PC-9 (cell line): ENCODE results near the gene LCN6. TPM values are rescaled to one million over a fixed set of nuclear protein-coding genes. Genes with fewer than 3 reads are reported as not detected.

ENCODE experiments used
- BruUV-seq: library from RNA; stranded (reverse); fragments of 400-500 nt; replicated peaks from 2 replicates; lab custom pipeline; 2021; lab: Mats Ljungman, UMichigan
- CTCF ChIA-PET: fragments of 300-600 bp; sonication (Branson Sonifier 250); formaldehyde crosslinking; loops from one replicate; lab custom pipeline; 2022; ENCODE audit warnings: antibody characterized with exemption; lab: Charles Lee
- POLR2A ChIA-PET: fragments of 300-600 bp; sonication (Branson Sonifier 250); formaldehyde crosslinking; loops from one replicate; lab custom pipeline; 2022; ENCODE audit warnings: antibody characterized with exemption; ENCODE audit not compliant: unreplicated experiment; lab: Charles Lee
- DNase-seq, 2 experiments: peaks; one replicate each; pipeline versions ENCODE4 v3.0.0 to v3.0.0-alpha.2; 2015 to 2022; ENCODE audit warnings: mixed read lengths in 1 of 2
- H2AFZ ChIP-seq: fragments of 200-600 bp; sonication (generic); 2 replicates; pipeline ENCODE4 v1.8.1; 2017; ENCODE audit warnings: antibody characterized with exemption
- H3F3A ChIP-seq: fragments of 200-600 bp; sonication (generic); 2 replicates; pipeline ENCODE4 v1.8.1; 2017; ENCODE audit warnings: antibody characterized with exemption, mild to moderate bottlenecking, low read depth; ENCODE audit not compliant: insufficient read depth
- H3K27ac ChIP-seq: fragments of 200-600 bp; sonication (generic); 2 replicates; pipeline ENCODE4 v1.6.1; 2016; ENCODE audit warnings: mixed run types
- H3K27me3 ChIP-seq: fragments of 200-600 bp; sonication (generic); 2 replicates; pipeline ENCODE4 v1.6.1; 2016; ENCODE audit warnings: low read depth, mixed run types; ENCODE audit not compliant: insufficient read depth
- H3K36me3 ChIP-seq: fragments of 200-600 bp; sonication (generic); 2 replicates; pipeline ENCODE4 v1.6.1; 2016; ENCODE audit warnings: low read depth, mixed run types
- H3K4me1 ChIP-seq: fragments of 200-600 bp; sonication (generic); replicated peaks from 2 replicates; pipeline ENCODE4 v1.6.1; 2016; ENCODE audit warnings: mixed run types; ENCODE audit not compliant: insufficient read depth
- H3K4me2 ChIP-seq: fragments of 200-600 bp; sonication (generic); 2 replicates; pipeline ENCODE4 v1.6.1; 2017; ENCODE audit warnings: mixed run types
- H3K4me3 ChIP-seq: fragments of 200-600 bp; sonication (generic); 2 replicates; pipeline ENCODE4 v1.6.1; 2016; ENCODE audit warnings: mixed run types
- H3K79me2 ChIP-seq: fragments of 200-600 bp; sonication (generic); 2 replicates; pipeline ENCODE4 v1.6.1; 2017; ENCODE audit warnings: low read depth, mixed run types
- H3K9me2 ChIP-seq: fragments of 200-600 bp; sonication (generic); 2 replicates; pipeline ENCODE4 v1.8.1; 2017; ENCODE audit warnings: mild to moderate bottlenecking; ENCODE audit not compliant: insufficient read depth
- H3K9me3 ChIP-seq: fragments of 200-600 bp; sonication (generic); 2 replicates; pipeline ENCODE4 v1.8.1; 2016; ENCODE audit warnings: low read depth; ENCODE audit not compliant: insufficient read depth
- H4K20me1 ChIP-seq: fragments of 200-600 bp; sonication (generic); 2 replicates; pipeline ENCODE4 v1.8.1; 2017; ENCODE audit not compliant: insufficient read depth
- CTCF ChIP-seq: fragments of 200-600 bp; sonication (generic); conservative IDR thresholded peaks from 2 replicates; pipeline ENCODE4 v1.6.1; 2017; ENCODE audit warnings: mixed run types, antibody characterized with exemption, mild to moderate bottlenecking, moderate library complexity
- EZH2 ChIP-seq: fragments of 200-600 bp; sonication (generic); IDR thresholded peaks from 2 replicates; pipeline ENCODE4 v1.8.0; 2017; ENCODE audit warnings: antibody characterized with exemption, low read depth
- intact Hi-C: fragments of 100-400 bp; cut with micrococcal nuclease; formaldehyde crosslinking; loops from one replicate; pipeline ENCODE4 v1.10.0; 2022; ENCODE audit not compliant: unreplicated experiment
- total RNA-seq: library from RNA; stranded (reverse); gene quantifications from 2 replicates; pipeline ENCODE4 v1.2.3, GENCODE V29; 2021

LCN6 gene
- total RNA-seq, 1 experiment from 2014 or later: not detected

DNA sequence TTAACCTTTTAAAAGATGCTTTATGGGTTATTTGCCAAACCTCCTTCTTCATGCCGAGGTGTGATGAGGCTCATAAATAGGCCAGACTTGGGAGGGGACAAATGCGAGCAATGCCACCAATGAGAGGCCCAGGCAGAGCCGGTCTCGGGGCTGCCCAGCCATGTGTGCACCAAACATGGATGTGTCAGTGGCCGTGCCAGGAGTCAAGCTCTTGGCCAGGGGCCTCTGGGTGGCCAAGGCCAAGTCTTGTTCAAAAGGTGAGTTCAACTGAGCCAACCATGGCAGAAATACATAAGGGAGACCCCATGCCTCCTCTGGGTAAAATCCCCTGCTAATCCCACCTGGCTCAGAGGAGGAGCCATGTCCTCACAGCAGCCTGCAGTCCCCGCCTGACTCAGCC, 26.9 kb upstream of the LCN6 start:
- Histone ChIP-seq H4K20me1 (no peaks in the 10 kb centered on the region), H3K36me3 (no peaks in the 10 kb centered on the region), H3F3A (peaks cover 14% of the 10 kb centered on the region; the same call in 1 of the 2 replicates), H3K4me3 (no peak overlapping the region), H3K4me1 (no peaks in the 10 kb centered on the region), H3K79me2 (no peaks in the 10 kb centered on the region), H3K27me3 (peaks cover 32% of the 10 kb centered on the region), H3K9me3 (no peaks in the 10 kb centered on the region), H3K27ac (no peak overlapping the region), H3K4me2 (no peak overlapping the region), H2AFZ (no peak overlapping the region), H3K9me2 (no peaks in the 10 kb centered on the region)
- CTCF ChIA-PET: no interaction called here
- intact Hi-C loops: no loop called here
- no TSS peak for BruUV-seq
- DNase-seq: no peak
- no peak for TF ChIP-seq CTCF
- no peak for TF ChIP-seq EZH2
- POLR2A ChIA-PET: no interaction called here

DNA sequence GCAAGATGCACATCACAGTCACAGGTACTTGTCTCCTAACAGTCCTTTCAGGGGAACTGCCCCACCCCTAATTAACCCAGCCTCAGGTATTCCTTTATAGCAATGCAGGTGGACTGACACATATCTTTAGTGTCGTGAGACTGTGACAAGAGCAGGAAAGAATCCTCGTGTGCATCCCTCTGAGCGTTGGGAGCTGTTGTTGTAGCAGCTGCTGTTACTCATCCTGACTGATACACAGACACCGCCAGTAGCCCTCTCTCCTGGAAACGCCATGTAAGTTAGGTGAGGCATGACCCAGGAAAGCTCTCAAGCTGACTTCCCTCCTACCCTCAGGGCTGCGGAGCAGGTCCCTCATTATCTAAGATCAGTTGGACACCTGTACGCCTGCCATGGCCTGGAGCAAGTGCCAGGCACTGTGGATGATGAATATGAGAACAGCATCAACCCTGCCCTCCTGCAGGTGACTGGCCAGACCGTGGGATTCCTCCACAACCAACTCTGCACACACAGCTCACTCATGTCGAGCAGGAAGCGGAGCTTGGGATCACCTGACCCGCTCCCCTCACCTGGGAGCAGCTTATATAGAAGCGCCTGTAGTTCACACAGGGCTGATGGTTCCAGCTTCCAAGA, 26.2 kb upstream of the LCN6 start:
- Histone ChIP-seq H3F3A (peaks cover 14% of the 10 kb centered on the region; the same call in 1 of the 2 replicates), H3K36me3 (no peaks in the 10 kb centered on the region), H3K9me3 (no peaks in the 10 kb centered on the region), H3K79me2 (no peaks in the 10 kb centered on the region), H3K4me3 (no peak overlapping the region), H3K27me3 (peaks cover 26% of the 10 kb centered on the region), H3K27ac (no peak overlapping the region), H2AFZ (no peak overlapping the region), H3K4me2 (no peak overlapping the region), H4K20me1 (no peaks in the 10 kb centered on the region), H3K4me1 (no peaks in the 10 kb centered on the region), H3K9me2 (no peaks in the 10 kb centered on the region)
- DNase-seq: no peak
- BruUV-seq: no TSS peak
- no peak for TF ChIP-seq EZH2
- TF ChIP-seq CTCF: no peak
- CTCF ChIA-PET: interaction anchor here (0.8 kb wide), 1 partner anchor 255 kb away, joined by 4 read pairs; no protein-coding TSS in a partner anchor
- intact Hi-C loops: no loop called here
- POLR2A ChIA-PET: no interaction called here

DNA sequence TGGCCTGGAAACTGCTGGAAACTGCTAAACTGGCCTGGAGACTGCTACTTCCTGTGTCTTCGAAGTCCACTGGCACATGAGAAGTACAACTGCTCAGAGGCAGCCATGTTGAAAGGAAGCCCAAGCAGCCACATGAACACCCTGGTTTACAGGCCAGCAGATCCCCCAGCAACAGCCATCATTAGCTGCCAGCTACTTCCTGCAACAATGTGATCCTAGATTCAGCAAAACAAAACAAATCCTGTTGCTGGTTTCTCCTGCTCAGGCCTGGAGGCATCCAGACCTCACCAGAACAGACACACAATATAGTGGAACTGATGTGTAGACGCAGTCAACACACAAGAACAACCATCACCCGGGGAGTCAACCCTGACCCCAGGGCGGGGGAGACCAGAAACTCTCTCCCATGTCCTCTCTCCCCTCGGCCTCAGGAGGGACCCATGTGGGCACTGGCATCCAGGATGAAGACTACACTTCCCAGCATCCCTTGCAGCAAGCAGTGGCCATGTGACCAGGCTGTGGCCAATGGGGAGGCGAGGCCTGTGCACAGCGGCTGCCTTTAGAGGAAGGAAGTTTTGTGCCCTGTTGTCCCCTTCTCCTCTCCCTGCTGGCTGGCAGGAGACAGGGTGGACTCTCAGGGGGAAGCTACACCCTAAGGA, 25.2 kb upstream of the LCN6 start:
- H2AFZ ChIP-seq: no peak overlapping the region
- POLR2A ChIA-PET: no interaction called here
- TF ChIP-seq EZH2 (no peak), CTCF (no peak)
- no peaks in the 10 kb centered on the region for H3K36me3 ChIP-seq
- no TSS peak for BruUV-seq
- H3K27ac ChIP-seq: no peak overlapping the region
- no peaks in the 10 kb centered on the region for H3K9me3 ChIP-seq
- H3K4me1 ChIP-seq: no peaks in the 10 kb centered on the region
- intact Hi-C loops: no loop called here
- H3F3A ChIP-seq: peaks cover 14% of the 10 kb centered on the region; the same call in 1 of the 2 replicates
- no peaks in the 10 kb centered on the region for H3K9me2 ChIP-seq
- no peak for DNase-seq
- H4K20me1 ChIP-seq: no peaks in the 10 kb centered on the region
- no peaks in the 10 kb centered on the region for H3K79me2 ChIP-seq
- no peak overlapping the region for H3K4me3 ChIP-seq
- CTCF ChIA-PET: no interaction called here
- H3K27me3 ChIP-seq: peaks cover 15% of the 10 kb centered on the region
- H3K4me2 ChIP-seq: no peak overlapping the region
